GM18909 (cell line): ENCODE results near the gene MAB21L4.

ENCODE experiments used
- ATAC-seq: cut with Tn5 transposase; IDR thresholded peaks from one replicate; pipeline ENCODE4 v1.9.1; 2021; ENCODE audit warnings: mild to moderate bottlenecking; ENCODE audit not compliant: unreplicated experiment, poor library complexity

Gene MAB21L4

DNA sequence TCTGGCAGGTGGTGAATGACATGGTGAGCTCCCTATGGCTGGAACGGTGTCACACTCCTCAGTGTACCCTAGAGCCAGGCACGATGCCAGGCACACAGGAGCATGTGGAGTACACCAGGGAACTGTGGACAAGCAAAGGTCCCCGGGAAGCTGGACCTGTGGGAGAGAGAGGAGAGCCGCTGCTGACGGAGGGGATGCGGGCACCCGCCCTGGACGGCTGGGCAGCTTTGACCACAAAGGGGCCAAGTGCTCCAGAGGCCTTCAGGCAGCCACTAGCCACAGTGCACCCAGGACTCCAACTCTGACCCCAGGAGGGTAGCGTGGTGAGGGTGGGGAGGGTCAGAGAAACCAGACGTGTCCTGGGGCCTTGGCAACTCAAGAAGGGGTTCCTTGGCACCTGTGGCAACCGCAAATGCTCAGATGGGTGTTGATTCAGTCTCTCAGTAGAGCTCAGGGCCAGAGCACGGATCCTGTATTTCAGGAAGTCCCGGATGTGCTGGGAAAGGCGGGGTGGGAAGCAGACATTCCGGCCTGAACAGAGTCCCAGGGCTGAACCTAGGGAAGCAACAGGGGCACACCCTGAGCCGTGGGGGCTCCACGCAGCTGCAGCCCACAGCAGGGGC lies 2.3 kb upstream of the MAB21L4 start:
- no peak for ATAC-seq

DNA sequence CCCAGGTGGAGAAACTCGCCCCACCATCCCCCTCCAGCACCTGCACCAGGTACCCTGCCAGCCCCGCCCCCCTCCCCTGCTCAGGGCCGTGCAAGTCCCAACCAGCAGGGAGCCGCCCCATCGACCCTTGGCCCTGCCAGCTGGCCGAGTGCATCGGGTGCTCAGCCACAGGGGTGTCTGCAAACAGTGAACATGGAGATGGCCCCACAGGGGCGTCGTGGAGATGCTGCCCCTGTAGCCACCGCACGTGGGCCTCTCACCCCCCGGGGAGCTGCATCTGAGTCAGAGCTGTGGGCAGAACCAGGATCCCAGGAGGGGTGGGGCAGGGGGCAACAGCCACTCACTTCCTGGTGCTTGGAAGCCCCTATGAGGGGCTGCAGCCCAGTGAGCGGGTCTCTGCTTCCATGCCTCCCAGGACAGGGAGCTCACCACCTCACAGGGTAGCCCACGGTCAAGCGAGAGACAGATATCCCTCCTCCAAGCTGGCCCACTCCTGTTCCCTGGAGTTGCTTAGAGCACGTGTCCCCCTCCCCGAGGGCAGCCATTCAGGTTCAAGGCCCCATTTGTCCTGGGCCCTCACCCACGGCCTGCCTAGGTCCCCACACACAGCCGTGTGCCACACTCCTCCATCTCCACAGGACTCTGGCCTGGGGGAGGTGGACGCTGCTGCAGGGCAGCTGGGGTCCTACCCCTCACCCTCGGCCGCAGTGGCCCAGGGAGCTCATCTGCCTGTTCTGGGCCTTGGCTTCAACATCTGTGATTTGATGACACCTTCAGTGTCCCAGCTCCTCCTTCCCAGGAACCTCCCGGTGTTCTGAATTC lies 1.1 kb upstream of the MAB21L4 start:
- ATAC-seq: no peak

- no peak for ATAC-seq
Measured at GRCh38 chr2:240896394-240896793, 438 bp upstream of the MAB21L4 start.

DNA sequence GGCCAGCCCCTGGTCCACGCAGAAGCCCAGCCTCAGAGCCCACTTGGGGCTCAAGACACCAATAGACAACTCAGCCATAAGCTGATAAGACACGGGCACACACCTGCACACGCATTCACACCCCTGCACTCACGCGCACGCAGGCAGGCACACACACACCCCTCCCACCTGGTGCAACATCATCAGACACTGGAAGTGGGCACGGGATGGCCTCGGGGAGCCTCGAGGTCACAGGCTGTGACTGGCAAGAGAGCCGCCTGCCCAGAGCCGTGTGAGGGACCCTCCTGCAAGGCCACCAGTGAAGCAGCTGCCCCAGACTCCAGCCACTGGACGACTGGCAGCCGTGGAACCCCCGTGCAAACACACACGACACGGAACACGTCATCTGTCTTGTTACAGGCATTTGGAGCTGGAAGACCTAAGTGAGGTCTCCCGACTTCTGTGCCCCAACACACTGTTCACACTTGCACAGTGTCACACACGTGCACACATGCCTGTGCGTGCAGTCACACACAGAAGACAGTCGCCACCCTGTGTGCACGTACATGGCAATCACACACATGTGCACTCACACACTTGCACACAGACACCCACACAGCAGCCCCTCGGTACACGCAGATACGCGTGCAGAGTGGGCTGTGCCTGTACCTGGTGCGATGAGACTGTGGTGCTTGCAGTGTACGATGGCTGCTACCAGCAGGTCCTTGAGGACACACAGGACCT lies 959 bp downstream of the MAB21L4 start:
- ATAC-seq: no peak

DNA sequence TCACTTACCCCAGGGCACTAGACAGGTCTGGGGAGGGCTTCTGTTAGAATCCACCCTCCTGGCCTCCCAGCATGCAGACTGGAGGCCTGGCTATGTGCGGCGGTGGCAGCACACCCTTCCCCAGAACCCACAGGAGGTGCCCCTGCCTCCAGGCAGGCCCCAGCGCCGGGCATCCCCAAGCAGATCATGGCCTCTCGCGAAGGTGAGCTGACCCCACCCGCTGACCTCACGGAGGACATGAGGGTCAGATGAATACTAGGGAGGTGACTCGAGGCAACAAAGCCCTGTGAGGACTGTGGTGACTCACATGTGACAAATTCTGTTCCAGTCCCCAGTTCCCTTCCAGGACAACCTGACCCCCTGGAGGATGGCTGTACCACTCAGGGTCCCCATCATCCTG lies 1.9 kb downstream of the MAB21L4 start:
- no peak for ATAC-seq

GRCh38 chr2:240893363-240893844 lies 2.6 kb downstream of the MAB21L4 start:
- no peak for ATAC-seq

GRCh38 chr2:240892925-240893324 lies 3.0 kb downstream of the MAB21L4 start:
- no peak for ATAC-seq

- no peak for ATAC-seq
Measured at GRCh38 chr2:240892356-240892755, 3.6 kb downstream of the MAB21L4 start.

DNA sequence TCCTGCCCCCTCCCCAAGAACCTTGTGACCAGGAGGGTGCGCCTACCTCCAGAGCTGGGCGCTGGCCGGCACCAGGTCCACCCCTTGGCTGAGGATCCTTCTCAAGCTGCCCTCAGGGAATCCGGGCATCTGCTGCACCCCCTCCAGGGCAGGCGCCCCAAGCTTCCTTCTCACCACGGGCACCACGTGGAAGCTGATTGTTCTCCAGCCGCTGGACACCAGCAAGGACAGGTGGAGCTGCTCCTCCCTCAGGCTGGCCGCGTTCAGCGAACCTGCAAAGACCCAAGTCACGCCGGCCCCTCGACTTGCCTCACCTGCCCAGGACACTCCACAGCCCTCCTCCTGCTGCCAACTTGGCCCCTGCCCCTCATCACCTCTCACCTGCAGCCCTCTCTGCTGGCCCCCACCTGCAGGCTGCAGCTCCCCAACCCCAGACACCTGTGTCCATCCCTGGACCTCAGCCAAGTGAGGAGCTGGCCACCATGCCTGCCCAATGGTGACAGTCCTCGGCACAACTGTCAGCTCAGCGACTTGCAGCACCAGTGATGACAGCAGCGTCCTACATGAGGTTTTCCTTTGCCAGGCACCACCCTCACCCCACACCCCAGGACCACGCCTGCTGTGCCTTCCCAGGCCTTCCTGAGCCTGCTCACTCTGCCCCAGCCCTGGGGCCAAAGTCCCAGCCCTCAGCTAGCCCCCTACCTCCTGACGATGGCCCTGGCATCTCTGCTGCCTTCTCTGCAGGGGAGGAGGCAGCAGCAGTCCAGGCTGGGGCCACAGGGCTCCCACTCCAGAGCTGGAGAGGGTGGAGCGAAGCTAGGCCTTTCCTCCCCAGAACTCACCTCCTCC lies 4.2 kb downstream of the MAB21L4 start:
- no peak for ATAC-seq

- ATAC-seq: no peak
Measured at GRCh38 chr2:240890691-240891090, 5.3 kb downstream of the MAB21L4 start.

DNA sequence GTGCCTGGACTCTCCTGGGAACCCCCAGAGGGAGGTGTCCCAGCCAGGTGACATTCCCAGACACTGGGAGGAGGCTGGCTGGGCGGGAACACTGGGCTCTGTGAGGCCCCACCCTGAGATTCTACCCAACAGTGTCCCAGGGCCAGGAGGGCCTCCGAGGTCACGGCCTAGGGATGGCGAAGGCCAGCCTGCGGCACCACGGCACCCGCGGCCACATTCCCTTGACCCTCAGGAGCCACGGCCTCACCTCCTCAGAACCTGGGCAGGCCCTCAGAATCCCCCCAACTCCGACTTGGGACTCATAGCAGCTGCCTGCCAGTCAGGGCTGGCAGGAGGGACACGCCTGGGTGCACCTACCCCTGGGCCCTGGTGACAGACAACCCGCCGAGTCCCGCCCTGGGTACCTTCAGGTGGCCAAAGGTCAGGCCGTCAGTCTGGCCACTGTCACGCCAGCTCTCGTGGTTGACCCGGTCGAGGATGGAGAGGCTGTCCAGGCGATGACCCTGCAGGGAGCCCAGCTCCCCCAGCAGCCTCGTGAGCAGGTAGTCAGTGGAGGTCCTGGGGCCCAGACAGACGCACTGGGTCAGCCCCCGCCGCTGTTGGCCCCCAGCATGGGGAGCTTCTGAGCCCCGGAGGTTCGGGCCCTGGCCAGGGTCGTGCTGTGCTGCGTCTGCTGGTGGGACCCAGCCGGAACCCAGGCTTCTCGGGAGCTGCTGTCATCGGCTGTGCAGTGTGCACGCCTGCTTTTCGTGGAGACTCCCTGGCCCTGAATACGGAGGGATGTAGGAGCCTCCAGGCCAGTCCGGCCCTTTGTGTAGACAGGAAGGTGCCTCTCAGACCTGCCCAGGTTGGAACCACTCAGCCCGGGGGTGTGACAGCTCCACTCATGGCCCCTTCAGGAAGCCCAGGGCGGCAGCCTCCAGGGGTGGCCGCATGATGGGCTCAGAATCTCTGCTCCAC lies 6.1 kb downstream of the MAB21L4 start:
- ATAC-seq: no peak

- no peak for ATAC-seq
Measured at GRCh38 chr2:240888890-240889573, 6.9 kb downstream of the MAB21L4 start.

- no peak for ATAC-seq
Measured at GRCh38 chr2:240888130-240888889, 7.6 kb downstream of the MAB21L4 start.

DNA sequence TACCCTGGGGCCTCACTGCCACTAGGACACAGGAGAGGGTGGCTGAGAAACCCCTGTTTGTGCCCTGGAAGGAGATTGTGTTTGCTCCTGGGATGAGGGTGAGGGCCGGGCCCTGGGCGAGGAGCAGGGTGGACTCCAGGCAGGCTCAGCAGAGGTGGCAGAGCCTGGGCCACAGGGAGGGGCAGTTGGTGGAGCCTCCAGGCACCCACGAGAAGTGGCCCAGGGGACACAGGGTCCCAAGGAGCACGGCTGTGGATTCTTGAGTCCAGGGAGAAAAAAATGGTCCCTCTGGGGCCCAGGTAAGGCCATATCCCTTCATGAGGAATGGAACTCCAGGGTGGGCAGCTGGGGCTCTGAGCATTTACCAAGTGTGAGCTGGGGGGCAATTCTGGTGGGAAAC lies 8.3 kb downstream of the MAB21L4 start:
- no peak for ATAC-seq

- ATAC-seq: no peak
Measured at GRCh38 chr2:240886678-240887609, 9.0 kb downstream of the MAB21L4 start.

- no peak for ATAC-seq
Measured at GRCh38 chr2:240886023-240886565, 9.9 kb downstream of the MAB21L4 start.

- ATAC-seq: no peak
Measured at GRCh38 chr2:240885566-240885965, 10.4 kb downstream of the MAB21L4 start.
